ENCODE measurements around the gene TTLL1.
A peak's percentile ranks its signal among the peaks of the same experiment; 100 is the strongest.
"Not testable (repeated sequence)": the region's sequence is repeated elsewhere in the genome, so short reads cannot be mapped to it uniquely, and the experiment has no call there.

The TTLL1 gene

DNA sequence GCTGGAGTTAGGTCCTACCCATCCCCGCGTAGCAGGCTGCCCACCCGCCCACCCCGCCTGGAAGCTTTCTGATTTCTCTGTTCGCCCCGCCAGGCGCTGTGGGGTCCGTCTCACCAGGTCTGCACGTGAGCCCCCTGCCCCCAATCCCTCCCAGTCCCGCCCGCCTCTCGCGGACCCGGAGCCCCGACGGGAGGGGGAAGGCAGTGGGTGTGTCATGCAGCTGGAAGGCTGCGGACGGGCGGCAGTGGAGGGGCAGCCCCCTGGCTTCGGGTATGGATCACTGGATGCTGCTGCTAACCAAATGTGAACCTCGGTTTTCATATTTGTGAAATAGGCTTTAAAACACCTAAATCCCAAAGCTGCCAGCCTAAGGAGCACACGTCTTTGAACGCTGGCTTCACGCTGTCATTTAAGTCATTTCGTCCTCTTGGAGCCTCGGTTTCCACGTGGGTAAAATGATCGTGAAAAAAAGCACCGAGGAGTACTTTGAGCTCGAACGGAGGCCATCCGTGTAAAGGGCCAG is 20.8 kb upstream of the TTLL1 start:
- no peak for DNase-seq

DNA sequence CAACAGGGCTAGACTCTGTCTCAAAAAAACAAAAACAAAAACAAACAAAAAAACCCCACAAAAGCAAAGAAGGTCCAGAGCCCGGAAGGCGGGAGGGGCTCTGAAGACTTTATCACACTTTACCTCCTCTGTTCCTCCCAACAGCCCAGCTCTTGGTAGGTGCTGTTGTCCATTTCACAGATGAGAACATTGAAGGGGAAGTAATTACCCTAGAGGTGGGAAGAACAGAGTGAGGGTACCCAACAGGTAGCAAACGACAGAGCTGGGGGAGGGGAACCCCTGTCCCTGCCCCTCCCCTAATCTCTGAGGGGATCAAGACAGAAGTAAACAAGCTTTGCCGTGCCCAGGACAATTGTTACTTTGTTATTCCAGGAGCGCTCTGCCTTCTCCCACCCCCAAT is 20.3 kb upstream of the TTLL1 start:
- no peak for DNase-seq

DNA sequence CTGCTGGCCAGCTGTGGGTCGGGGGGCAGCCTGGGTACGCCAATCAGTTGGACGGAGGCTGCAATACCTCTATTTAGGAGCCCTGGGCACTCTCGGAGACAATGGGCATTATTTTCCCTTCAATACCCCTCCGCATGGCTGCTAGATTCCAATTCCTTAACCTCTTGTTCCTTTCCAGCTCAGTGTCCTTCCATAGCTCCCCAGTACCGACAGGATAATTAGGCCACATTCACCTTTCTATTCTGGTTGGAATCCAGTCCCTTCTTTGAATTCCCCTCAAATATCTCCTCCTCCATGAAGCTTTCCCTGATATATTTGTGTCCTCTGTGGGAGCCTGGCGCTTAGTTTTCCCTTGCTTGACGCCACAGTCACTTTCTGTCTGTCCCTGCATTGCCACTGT is 17.1 kb upstream of the TTLL1 start:
- no peak for DNase-seq

DNA sequence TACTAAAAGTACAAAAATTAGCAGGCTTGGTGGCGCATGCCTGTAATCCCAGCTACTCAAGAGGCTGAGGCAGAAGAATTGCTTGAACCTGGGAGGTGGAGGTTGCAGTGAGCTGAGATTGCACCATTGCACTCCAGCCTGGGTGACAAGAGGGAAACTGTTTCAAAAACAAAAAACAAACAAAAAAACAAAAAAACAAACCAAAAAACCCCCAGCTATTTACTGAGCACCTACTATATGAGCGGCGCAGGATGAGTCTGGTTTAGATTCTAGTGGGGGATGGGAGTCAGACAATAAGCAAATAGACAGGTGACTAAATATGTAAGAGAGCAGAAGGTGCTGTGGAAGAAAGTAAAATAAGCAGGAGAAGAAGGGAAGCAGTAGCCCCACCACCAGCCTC is 15.8 kb upstream of the TTLL1 start:
- DNase-seq: not testable (repeated sequence)

DNA sequence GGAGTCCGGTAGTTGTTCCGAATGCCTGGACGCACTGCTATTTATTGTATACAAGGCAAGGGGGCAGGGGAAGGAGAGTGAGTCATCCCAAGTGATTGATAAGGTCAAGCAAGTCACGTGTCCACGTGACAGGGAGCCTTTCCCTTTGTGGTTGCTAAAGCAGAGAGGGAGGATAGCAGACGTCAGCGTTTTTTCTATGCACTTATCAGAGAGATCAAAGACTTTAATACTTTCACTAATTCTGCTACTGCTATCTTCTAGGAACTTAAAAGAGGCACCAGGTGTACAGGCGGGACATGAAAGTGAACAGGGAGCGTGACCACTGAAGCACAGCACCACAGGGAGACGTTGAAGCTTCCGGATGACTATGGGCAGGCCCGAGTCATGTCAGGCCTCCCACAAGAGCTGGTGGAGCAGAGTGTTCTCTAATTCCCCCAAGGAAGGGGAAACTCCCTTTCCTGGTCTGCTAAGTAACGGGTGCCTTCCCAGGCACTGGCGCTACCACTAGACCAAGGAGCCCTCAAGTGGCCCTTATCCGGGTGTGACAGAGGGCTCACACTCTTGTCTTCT is 14.9 kb upstream of the TTLL1 start:
- not testable (repeated sequence) for DNase-seq

DNA sequence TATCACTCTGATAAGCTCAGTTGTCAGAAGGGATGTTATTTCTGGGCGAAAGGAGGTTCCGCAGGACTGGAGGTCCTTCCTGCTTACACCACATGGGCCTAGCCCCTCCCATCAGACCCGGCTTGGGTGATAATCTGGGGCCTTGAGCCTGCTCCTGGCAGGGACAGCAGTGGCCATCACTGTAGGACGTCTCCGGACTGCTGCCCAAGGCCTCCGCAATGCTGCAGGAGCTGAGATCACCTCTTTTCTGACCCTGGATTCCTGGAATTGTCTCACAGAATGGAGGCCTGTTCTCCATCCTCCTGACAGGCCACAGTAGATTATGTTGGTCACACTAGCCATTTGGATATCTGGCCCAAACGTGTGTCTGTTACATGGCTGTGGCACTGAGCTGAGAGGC is 12.1 kb upstream of the TTLL1 start:
- DNase-seq: no peak

DNA sequence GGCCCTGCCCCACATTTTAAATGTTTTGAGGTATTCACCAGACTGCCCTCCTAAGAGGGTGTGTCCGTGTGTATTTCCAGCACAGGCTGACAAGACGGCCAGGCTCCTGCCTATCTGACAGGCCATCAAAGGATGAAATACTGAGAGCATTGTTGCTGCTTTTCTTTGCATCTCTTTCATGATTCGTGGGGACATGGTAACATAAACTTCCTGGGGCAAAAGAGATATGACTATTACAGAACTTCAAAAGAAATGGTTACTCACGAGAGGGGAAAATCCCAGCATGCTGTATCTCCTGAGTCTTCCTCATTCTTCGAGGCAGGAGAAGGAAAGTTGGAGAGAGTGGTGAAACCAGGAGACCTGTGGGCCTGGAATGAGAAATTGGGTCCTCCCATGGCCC is 11.0 kb upstream of the TTLL1 start:
- no peak for DNase-seq

DNA sequence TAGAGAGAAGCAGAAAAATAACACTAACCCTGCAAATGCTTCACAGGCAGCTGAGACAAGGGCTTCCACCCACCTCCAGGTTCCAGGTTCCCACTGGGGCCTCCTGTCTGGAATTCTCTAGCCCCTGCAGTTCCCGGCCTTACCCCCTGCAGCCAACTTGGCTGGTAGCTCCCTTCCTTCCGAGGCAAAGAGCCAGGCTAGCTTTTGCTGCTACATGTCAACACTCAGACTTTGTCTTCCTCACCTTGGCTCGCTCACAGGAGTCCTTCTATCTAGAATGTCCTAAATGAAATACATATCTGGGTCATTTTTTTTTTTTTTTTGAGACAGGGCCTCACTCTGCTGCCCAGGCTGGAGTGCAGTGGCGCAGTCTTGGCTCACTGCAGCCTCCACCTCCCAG is 9.9 kb upstream of the TTLL1 start:
- DNase-seq: no peak

DNA sequence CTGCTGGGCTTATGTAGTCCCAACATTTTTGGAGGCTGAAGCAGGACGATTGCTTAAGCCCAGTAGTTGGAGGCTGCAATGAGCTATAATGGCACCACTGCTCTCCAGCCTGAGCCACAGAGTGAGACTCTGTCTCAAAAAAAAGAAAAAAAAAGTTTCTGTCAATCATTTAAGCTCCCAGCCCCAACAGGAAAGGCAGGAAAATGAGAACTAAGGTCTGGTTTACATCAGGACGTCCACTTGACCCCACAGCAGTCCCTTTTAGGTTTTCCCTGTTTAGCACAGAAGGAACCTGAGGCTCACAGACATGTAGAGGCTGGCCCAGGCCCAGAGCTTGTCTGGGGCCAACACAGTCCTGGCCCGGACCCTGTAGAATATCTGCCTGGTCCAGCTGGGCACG is 9.2 kb upstream of the TTLL1 start:
- DNase-seq: no peak

DNA sequence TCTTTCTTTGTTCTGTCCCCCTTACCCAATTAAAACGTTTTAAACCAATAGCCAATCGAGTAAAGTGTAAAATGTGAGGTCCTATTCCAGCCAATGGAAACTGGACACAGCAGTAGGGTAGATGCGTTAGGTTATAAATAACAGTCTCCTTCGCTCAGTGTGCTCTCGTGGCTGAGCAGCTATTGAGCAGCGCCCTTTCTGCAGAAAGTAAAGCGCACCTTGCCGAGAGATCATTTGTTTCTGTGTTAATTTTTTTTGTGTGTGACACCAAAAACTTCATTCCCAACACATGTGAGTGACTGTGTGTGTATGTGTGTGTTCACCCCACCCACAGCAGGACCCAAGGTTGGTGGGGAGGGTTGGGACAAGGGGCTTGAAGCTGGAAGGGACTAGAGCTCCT is 7.2 kb upstream of the TTLL1 start:
- DNase-seq: no peak

DNA sequence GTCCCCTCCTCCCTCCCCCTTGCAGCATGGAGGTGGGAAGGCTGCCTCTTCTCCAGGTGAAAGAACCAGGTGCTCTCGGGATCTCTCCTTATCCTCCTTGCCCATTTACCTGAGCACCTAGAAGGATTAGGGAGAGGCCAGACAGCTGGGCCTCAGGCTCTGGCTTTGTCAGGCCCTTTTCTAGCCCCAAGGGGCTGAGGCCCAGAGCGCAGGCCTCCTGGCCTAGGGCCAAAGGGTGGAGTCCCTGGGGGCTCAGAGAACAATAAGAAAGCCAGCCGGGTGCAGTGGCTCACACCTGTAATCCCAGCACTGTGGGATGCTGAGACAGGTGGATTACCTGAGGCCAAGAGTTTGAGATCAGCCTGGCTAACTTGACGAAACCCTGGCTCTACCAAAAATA is 5.4 kb upstream of the TTLL1 start:
- DNase-seq: no peak

DNA sequence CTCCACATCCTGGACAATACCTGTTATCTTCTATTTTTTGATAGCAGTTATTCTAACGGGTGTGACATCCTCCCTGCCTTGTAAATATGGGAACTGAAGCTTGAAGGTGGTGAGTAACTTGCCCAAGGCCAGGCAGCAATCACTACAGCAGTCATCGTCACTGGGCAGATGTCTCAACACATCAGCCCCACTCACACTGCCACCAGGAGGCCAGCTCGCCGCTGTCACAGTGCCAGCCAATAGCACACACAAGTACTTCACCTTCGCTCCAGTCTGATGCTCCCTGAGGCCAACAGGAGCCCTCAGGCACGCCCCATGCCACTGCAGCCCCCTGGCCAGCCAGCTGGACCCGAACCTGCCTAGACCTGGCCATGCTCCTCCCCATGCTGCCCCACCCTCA is 4.9 kb upstream of the TTLL1 start:
- no peak for DNase-seq

DNA sequence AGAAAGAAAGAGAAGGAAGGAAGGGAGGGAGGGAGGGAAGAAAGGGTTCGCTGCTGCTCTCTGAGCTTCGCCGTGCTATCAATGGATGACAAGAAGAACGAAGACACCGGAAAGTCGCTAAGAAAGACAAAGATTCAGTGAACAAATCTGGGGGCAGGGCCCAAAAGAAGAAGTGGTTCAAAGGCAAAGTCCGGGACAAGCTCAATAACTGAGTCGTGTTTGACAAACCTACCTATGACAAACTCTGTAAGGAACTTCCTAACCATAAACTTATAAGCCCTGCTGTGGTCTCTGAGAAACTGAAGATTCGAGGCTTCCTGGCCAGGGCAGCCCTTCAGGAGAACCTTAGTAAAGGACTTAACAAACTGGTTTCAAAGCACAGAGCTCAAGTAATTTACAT is 2.9 kb upstream of the TTLL1 start:
- DNase-seq: no peak

DNA sequence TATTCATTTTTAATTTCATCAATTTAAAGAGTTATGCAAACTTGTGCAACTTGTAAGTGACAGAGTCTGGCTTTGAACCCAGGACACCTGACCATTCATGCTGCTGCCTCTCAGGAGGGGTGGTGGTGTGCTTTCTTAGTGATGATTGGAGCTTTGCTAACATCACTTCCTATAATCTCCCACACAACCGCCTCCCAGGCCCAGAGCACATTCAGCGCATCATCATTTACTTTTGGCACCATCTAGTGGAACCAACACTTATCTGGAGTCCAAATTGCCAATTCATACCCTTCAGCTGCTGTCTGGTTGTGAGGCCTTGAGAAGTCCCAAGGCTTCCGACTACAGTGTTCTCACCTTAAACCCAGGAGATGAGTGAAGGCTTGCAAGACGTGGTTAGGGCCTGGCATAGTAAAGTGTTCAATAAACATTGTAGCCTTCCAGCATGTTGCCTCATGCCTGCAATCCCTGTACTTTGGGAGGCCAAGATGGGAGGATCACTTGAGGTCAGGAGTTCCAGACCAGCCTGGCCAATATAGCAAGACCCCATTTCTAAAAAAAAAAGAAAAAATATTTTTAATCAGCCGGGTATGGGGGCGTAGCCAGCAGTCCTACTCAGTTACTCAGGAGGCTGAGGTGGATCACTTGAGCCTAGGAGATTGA is 1.1 kb upstream of the TTLL1 start:
- peak; percentile 91 for DNase-seq

DNA sequence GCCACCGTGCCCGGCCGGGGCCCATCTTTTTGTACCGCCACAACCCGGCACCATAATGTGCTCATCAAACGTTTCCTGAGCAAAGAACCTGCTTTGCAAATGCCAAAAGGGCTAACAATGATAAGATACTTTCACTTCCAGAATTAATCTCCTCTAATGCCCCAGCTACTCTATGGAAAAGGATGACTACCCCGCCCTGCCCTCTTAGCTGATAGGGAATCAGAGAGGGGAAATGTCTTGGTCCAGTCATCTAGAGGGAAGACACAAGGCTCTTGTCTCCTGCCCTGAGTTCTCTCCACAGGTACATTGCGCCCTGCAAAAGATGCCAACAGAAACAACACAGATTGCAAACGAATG is 586 bp downstream of the TTLL1 start:
- DNase-seq: no peak

DNA sequence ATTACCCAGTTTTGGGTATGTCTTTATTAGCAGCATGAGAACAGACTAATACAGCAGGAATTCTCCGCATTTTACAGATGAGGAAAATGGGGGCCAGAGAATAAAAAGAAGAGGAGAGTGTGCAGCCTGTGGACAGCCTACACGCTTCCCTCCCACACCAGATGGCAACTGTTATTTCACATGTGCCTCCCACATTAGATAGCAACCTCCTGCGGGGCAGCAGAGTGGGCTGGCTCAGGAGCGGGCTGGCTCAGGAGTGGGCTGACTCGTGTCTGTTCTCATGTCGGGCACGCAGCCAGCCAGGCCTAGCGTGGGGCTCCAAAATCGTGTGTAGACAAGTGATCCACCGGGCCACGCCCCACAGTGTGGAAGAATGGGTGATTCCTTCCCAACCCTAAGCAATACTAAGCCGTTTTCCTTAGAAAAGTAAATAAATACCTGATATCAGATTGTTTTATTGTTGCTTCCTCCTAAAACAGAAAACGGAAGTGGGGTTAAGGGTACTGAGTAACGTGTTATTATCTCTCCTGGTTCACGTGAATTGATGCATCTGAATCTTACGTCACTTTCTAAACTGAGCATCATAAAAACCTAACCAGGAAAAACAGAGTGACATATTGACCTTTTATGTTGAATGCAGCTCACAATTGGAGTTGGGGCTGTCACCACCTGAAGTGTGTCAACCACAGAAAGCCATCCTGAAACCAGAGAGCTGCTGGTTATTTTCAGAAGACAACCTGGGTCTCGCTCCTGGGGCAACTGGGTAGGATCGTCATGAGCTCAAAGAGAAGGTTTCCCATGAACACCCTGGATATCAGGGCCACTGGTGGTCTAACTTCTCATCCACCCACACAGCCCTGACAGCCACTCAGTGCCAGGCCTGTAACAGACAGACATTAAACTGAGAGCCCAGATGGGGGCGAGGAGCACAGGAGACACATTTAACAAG is 3.3 kb downstream of the TTLL1 start:
- no peak for DNase-seq

DNA sequence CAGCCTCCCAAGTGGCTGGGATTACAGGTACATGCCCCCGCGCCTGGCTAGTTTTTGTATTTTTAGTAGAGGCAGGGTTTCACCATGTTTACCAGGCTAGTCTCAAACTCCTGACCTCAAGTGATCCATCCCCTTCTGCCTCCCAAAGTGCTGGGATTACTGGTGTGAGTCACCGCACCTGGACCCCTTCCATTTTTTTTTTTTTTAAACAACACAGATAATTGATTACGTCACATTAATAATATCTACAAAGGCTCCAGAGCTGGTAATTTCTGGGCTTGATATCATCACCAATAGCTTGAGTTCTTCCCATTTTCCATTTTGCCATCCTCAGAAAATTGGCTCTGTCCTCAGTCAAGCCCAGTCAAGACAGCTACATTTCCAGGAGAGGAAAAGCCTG is 7.2 kb downstream of the TTLL1 start:
- DNase-seq: no peak

DNA sequence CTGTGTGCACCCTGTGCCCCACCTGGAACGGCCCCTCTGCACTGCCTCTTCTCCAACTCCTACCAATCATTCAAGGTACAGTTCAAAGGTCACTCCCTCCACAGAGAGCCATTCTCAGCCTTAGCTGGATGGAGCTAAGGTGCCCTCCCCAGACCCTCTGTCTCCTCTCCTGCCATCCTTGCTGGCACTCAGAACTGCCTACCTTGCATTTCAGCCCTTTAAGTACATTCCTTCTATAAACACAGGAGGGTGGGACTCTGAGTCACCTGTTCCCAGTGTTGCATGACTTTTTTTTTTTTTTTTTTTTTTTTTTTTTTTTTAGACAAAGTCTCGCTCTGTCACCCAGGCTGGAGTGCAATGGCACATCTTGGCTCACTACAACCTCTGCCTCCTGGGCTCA is 8.6 kb downstream of the TTLL1 start:
- DNase-seq: no peak

DNA sequence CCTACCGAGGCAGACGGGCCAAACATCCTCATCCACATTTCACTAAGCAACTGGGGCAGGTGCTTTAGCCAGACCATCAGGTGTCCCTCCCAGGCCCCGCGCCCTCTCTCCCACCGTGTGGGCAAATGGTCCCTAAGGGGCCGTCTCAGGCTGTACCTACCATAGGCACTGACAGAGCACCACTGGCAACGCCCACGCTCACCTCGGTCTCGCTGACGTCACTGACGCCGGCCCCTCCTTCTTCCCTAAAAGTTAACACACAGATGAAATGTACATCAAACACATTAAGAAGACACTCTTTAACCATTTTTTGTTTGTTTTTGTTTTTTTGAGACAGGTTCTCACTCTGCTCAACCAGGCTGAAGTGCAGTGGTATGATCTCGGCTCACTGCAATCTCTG is 9.4 kb downstream of the TTLL1 start:
- no peak for DNase-seq

DNA sequence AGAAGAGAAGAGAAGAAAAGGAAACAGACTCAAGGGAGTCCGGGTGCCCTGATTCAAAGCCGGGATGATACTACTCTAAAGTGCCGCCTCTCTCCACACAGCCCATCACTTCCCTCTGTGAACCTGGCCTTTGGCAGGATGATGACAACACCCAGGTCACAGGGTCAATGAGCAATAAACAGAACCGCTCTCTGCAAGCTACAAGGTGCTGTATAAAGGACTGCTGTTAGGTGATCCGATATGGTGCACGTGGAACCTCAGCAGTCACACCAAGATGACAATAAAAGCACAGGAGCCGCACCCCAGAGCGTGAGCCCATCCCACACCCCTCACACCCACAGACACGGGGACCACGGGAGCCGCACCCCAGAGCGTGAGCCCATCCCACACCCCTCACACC is 10.7 kb downstream of the TTLL1 start:
- DNase-seq: no peak

DNA sequence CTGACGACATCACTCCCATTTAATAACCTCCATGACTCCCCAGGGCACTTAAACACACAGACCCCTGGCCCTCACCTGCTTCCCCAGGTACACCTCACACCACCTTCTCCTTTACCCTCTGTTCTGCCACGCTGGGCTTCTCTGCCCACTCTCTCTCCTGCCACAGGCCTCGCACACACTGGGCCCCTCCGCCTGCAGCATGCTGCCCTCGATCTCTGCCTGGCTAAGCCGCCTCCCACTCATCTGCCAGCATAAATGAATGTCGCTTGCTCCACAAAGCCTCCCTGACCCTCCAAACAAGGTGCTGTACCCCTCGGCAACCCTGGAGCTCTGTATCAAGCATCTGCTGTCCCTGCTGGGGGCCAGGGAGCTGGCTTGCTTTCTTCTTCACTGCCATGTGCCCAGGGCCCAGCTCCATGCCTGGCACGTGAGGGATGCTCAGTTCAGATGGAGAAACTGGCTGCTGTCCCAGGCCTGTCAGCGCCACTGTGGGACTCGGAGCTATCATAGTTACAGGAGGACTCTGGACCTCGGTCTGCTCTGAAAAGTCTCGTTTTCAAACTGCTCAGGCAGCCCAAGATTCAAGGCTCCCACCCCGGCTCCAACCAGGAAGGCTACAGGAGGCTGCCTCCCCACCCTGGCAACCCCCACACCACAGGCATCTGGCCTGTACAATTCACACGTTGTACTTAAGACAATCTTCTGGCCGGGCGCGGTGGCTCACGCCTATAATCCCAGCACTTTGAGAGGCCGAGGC is 11.9 kb downstream of the TTLL1 start:
- DNase-seq: peak; percentile 72

DNA sequence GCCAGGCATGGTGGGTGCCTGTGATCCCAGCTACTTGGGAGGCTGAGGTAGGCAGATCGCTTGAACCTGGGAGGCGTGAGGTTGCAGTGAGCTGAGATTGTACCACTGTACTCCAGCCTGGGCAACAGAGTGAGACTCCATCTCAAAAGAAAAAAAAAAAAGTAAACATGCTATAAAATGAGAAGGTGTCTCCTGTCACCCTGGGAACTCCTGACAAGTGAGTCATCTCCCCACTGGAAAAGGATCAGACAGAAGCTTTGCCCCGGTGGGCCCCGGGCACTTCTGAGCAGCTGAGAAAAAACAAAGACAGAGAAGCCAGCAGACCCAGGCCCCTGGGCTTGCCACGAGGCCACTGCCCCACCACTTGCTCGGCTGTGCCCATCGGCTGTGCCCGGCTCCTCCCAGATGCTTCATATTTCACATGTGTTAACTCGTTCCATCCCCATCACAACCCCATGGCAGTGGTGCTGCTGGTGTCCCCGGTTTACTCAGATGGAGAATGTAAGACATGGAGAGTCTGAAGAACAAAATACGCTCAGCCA is 22.3 kb downstream of the TTLL1 start:
- no peak for DNase-seq

DNA sequence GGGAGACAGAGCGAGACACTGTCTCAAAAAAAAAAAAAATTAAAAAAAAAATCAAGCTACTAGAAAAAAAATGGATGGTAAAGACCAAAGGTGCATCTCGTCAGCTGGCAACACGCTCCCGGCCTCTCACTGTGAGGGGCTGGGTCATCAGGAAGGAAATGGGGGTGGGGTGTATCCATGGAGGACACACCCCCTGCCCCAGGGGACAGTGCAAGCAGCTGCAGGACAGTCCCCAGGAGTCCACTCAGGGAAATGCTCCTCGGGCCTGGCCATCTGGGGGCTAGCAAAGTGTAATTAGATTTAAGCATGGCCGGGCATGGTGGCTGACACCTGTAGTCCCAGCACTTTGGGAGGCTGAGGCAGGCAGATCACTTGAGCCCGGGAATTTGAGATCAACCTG is 23.1 kb downstream of the TTLL1 start:
- no peak for DNase-seq

Measured in NCI-H1694 (cell line).